ENCODE measurements around the gene SEMA3A.

DNA sequence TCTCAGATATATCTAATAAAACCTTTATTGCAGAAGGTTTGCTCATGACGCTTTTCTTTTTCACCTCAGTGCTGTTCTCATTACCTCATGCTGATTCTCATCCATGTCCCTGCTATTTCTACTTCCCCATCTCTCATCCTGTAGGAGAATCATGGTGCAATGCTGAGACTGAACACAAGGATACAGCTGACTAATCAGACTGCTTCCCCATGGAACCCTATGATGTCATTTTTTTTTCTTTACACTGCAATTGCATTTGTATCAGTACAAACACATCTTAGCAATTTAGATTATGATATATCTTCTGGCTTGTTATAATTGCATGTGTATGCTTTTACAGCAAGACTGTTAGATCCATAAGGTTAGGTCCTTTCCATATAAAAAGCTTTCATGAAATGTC lies 93.7 kb downstream of the SEMA3A start:
- TF ChIP-seq, protein P1, sequence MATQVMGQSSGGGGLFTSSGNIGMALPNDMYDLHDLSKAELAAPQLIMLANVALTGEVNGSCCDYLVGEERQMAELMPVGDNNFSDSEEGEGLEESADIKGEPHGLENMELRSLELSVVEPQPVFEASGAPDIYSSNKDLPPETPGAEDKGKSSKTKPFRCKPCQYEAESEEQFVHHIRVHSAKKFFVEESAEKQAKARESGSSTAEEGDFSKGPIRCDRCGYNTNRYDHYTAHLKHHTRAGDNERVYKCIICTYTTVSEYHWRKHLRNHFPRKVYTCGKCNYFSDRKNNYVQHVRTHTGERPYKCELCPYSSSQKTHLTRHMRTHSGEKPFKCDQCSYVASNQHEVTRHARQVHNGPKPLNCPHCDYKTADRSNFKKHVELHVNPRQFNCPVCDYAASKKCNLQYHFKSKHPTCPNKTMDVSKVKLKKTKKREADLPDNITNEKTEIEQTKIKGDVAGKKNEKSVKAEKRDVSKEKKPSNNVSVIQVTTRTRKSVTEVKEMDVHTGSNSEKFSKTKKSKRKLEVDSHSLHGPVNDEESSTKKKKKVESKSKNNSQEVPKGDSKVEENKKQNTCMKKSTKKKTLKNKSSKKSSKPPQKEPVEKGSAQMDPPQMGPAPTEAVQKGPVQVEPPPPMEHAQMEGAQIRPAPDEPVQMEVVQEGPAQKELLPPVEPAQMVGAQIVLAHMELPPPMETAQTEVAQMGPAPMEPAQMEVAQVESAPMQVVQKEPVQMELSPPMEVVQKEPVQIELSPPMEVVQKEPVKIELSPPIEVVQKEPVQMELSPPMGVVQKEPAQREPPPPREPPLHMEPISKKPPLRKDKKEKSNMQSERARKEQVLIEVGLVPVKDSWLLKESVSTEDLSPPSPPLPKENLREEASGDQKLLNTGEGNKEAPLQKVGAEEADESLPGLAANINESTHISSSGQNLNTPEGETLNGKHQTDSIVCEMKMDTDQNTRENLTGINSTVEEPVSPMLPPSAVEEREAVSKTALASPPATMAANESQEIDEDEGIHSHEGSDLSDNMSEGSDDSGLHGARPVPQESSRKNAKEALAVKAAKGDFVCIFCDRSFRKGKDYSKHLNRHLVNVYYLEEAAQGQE (IDR thresholded peaks at IDR 0.05; ENCODE audit: low read depth) = no peak
- TF ChIP-seq ZNF274 (IDR thresholded peaks at IDR 0.05; ENCODE audit: low read depth, low read length) = no peak
